Raji (cell line): ENCODE measurements around the gene PTPRJ.
A peak's percentile ranks its signal among the peaks of the same experiment; 100 is the strongest.

Experiments used
- POLR2A ChIP-seq: IDR thresholded peaks from 2 replicates; pipeline ENCODE4 v1.6.1; 2011; ENCODE audit warnings: low read depth, low read length, control low read depth; ENCODE audit not compliant: insufficient read depth

Gene PTPRJ

DNA sequence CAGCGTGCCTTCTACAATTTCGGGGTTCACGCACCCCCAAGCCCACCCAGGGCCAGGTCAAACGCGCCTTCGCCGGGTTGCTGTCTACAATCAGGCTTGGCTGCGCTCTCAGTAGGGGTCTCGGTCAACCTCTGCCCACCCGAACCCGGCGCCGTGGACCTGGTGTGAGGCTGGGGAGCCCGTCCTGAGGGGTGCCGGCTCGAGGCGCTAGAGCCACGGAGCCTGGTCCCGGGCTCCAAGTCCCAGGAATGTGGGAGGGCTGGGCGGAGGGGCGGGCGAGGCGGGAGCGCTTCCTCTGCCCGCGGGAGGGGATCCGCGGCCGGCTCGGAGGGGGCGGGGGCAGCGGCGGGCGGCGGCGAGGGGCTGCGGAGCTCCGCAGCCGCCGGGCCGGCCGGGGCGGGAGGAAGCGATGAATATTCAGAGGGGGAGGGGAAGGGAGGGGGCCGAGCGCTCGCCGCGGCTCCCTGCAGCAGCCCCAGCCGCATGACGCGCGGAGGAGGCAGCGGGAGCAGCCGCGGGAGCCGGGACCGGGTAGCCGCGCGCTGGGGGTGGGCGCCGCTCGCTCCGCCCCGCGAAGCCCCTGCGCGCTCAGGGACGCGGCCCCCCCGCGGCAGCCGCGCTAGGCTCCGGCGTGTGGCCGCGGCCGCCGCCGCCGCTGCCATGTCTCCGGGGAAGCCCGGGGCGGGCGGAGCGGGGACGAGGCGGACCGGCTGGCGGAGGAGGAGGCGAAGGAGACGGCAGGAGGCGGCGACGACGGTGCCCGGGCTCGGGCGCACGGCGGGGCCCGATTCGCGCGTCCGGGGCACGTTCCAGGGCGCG, at the start of gene PTPRJ:
TSS of gene PTPRJ (plus strand) at position 472 of the 819 bp plus-strand sequence. CDS start 354 bp downstream, outside the sequence.
- TF ChIP-seq POLR2A = peak; percentile 36; the same call in 1 of the 2 replicates

DNA sequence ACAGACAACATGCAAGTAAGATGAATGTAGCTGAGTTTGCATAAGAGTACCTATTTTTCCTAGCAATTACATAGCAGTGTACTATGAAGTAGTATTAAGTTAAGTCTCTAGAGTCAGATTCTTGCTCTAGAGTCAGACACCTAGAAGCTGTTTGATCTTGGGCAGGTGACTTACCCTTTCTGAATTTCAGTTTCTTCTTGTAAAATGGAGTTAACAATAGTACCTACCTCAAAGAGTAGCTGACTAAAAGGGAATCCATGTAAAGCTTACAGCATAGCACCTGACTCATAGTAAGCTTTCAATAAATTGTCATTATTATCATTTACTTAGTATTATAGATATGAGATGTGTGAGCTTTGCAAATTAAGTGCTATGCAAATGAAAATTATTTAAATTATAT, 47.8 kb upstream of the PTPRJ start:
- TF ChIP-seq POLR2A = no peak

DNA sequence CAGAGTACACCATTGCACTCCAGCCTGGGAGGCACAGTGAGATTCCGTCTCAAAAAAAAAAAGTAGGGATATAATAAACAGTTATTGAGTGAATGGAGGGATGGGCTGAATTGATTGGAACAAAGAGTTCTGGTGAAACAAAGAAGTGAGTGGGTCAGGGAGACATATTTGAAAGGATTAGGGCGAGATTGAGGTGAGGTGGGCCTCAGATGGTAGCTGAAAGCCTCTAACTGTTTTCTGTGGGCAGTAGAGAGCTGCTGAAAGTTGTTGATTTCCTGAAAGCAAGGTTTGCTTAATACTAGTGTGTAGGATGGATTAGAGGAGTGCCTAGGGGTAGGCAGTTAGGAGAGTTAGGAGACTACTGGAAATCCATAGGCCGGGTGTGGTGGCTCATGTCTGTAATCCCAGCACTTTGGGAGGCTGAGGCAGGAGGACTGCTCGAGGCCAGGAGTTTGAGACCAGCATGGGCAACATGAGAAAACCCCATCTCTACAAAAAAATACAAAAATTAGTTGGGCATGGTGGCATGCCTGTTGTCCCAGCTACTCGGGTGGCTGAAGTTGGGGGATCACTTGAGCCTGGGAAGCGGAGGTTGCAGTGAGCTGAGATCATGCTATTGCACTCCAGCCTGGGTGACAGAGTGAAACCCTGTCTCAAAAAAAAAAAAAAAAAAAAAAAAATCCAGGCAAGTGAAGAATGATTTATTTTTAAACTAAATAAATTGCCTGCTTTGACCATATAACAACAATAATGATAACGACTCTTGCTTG, 41.4 kb upstream of the PTPRJ start:
- TF ChIP-seq POLR2A = no peak

DNA sequence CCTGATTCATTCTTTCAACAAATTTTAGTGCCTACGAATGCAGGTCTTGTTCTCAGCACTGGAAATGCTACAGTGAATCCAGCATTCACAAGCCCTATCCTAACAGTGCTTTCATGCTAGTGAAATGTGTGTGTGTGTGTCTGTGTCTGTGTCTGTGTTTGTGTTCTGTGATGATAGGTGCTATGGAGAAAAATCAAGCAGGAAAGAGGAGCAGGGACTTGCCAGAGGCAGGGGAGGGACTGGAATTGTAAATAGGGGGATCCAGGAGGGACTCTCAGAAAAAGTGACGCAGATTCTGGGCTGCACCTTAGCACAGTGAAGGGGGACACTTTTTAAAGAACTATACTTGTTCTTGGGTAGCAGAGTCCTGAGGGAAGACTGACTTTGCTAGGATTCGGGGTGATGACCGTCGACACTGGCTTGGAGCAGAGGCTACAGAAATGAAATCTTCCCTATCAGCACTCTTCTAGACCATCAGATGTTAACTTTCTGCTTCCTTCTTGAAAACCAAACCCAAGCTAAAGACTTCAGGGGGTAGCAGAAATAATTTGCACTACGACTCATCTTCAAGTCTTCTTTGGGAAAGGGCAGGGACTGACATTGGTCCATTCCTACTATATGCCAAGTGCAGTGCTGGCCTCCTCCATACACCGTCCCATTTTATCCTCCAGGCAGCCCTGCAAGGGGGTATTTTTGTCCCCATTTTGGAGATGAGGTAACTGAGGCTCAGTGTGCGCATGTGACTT, 39.3 kb upstream of the PTPRJ start:
- TF ChIP-seq POLR2A = no peak

DNA sequence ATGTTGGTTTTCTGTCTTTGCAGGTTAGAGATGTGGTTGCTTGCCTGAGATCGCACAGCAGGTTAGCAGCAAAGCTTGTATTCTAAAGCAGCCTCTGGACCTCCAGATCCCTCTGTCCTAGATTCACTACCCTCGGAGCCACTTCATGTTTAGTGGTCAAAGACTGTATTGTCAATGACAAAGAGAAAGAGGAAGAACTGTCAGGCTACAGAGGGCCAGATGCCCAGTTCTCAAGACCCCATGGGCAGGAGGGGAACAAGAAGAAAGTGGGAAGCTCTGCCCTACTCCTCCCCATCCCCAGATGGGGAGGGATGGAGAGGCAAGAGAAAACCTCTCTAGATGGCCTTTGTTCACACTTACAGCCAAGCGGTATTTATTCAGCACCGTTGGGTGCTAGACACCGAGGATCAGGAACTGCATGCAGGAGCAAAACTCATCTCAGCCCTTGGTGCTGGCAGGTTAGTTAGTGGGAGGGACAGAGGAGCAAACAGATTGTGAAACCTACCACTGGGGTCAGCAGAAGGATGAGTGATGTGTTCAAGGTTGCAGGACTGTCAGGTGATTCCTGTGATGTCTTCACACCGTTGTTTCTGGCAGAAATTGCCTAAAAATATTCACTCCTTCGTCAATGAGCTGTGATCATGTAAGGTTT, 38.3 kb upstream of the PTPRJ start:
- no peak for TF ChIP-seq POLR2A

DNA sequence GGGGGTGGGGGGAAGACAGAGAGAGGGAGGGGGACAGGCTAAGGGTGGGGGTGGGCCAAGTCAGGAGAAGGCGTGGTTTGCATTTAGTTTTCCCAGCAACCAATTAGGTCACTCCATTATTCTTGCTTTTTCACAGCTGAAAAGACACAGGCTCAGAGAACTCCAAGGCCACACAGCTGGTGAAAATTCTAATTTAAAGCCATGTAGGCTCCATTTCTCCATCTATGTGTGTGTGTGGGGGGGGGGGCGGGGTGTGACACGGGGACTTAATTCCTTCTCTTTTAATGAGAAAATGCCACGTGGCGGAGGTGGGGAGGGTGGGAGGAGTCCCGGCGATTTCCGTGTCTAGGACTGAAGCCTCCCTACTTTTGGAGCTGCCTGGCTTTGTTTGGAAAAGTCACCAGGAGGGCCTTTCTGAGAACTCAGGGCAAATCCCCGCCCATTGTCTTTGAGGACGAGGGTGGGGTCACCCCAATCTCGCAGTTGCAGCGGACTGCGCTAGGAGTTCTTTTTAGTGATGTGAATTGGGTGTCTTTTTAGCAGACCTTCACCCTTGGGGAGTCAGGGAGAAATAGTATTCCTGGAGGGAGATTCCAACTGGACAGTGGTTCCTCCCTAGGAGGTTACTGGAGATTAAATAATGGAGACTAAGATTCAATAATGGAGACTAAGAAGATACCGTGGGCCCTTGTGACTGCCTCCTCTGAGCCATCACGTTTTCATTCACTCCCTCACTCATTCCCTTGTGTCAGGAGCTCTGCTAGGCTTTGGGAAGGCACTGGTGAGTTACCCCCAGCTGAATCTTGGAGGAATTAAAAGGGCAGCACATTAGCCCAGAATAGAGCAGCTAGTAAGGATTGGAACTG, 36.4 kb upstream of the PTPRJ start:
- no peak for TF ChIP-seq POLR2A

- TF ChIP-seq POLR2A = no peak
Measured at GRCh38 chr11:47944632-47945031, 35.7 kb upstream of the PTPRJ start.

GRCh38 chr11:47946682-47947559, 33.4 kb upstream of the PTPRJ start:
- TF ChIP-seq POLR2A = no peak

DNA sequence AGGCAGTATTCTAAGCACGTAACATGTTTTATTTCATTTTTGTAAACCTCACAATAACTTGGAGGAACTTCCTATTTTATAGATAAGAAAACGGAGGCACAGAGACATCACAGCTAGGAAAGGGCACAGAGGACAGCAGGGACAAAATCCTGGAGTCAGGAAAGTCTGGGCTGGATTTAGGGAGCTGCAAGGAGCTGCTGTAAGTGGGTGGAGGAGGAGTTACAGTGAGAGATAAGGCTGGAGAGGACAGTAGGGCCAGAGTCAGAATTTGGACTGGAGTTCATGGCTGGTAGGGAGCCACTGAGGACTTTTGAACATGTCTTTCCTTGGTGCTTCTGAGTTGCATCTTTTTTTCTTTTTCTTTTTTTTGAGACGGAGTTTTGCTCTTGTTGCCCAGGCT, 32.2 kb upstream of the PTPRJ start:
- no peak for TF ChIP-seq POLR2A

GRCh38 chr11:47950396-47950795, 30.0 kb upstream of the PTPRJ start:
- no peak for TF ChIP-seq POLR2A

DNA sequence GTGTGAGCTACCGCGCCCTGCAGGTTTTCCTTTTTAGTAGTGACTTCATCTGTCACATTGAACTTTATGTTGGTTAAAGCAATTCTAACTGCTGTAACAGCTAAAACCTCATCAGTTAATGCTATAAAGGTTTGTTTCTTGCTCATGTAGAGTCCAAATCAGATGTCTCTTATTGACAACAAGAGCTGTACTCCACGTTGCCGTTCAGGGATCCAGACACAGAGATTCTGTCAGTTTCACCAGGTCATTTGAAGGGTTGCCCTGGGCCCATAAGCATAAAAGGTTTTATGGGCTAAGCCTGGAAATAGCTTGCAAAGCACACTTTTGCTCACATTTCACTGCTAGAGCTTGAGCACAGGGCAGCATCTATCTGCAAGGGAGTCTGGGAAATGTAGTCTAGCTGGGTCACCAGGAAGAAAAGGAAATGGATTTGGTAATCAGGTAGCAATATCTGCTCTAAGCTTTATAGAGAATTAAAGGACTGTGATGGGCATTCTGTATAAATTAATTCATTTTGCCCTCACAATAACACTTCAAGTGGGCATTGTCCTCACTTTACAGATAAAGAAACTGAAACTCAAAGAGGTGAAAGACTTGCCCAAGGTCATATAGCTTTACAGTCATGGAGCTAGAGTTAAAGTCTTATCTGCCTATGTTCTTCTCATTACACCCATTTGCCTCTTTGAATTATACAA, 25.2 kb upstream of the PTPRJ start:
- TF ChIP-seq POLR2A = no peak

GRCh38 chr11:47960015-47960414, 20.3 kb upstream of the PTPRJ start:
- no peak for TF ChIP-seq POLR2A

DNA sequence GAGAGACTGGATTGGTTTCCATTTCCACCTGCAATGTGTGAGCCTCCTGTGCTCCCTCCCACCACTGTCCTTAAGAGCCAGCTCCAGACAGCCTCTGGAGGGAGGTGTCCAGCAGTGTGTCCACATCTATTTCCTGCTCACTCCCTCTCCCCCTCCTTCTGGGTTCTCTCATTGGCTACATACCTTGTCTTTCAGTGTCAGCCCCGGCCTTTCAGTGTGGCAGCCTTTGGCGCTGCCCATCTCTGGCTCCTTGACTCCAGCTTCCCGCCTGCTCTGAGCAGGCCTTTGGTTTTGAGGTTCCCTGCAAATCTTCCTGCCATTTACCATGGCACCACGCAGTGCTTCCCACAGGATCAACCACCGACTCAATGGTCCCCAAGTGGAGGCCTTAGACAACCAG, 19.0 kb upstream of the PTPRJ start:
- TF ChIP-seq POLR2A = no peak

- no peak for TF ChIP-seq POLR2A
Measured at GRCh38 chr11:47964546-47964945, 15.8 kb upstream of the PTPRJ start.
